B cell (primary cell): ENCODE data around the gene TBXAS1. TPM values are rescaled to one million over a fixed set of nuclear protein-coding genes. Genes with fewer than 3 reads are reported as not detected.

Experiments used
- ATAC-seq: fragments of 200-7000 bp; cut with Tn5 transposase; one replicate; pipeline ENCODE4 v1.10.0; 2021; ENCODE audit warnings: low read depth, mild to moderate bottlenecking, moderate number of reproducible peaks, moderate library complexity
- CTCF ChIA-PET: fragments of 350-600 bp; sonication (Branson Sonifier 250); formaldehyde crosslinking; loops from one replicate; lab custom pipeline; 2021; ENCODE audit warnings: antibody characterized with exemption, inconsistent platforms; lab: Charles Lee
- POLR2A ChIA-PET: fragments of 350-600 bp; sonication (Branson Sonifier 250); formaldehyde crosslinking; loops from one replicate; lab custom pipeline; 2021; ENCODE audit warnings: antibody characterized with exemption; lab: Charles Lee
- DNase-seq: peaks from one replicate; pipeline ENCODE4 v3.0.0; 2013
- H2AFZ ChIP-seq: 2 replicates; pipeline ENCODE4 v1.6.1; 2012; ENCODE audit warnings: mild to moderate bottlenecking, low read depth, low read length; ENCODE audit not compliant: insufficient read depth, poor library complexity, severe bottlenecking
- H3K27ac ChIP-seq, 2 donors: 1 replicate in 1 of 2; 2 replicates in 1 of 2; pipeline ENCODE4 v1.5.1; 2012 to 2013; ENCODE audit warnings: low read length in 2 of 2, mild to moderate bottlenecking in 2 of 2, moderate library complexity in 1 of 2
- H3K27me3 ChIP-seq, 4 experiments: fragments of 200-600 bp in 1 of 4; sonication (generic) in 1 of 4; replicated peaks in 1 of 4; 1 replicate in 2 of 4; 2 replicates in 2 of 4; pipeline versions ENCODE4 v1.6.1 to v1.7.0; 2013 to 2016; ENCODE audit warnings: low read length in 3 of 4, mild to moderate bottlenecking in 2 of 4, mixed read lengths in 1 of 4, moderate library complexity in 1 of 4; ENCODE audit not compliant: insufficient read depth in 4 of 4, control insufficient read depth in 3 of 4; ENCODE audit errors: control extremely low read depth in 1 of 4
- H3K36me3 ChIP-seq, 2 experiments: replicated peaks in 1 of 2; 1 replicate in 1 of 2; 2 replicates in 1 of 2; pipeline versions ENCODE4 v1.6.1 to v1.7.1; 2013; ENCODE audit warnings: low read length in 1 of 2; ENCODE audit not compliant: insufficient read depth in 2 of 2, control insufficient read depth in 1 of 2; ENCODE audit errors: control extremely low read depth in 1 of 2, extremely low read depth in 1 of 2
- H3K4me1 ChIP-seq, 2 donors: fragments of 200-600 bp in 1 of 2; sonication (generic) in 1 of 2; 1 replicate in 1 of 2; 2 replicates in 1 of 2; pipeline versions ENCODE4 v1.5.1 to v1.6.1; 2013 to 2017; ENCODE audit warnings: low read length in 2 of 2; ENCODE audit not compliant: control insufficient read depth in 2 of 2, insufficient read depth in 2 of 2
- H3K4me2 ChIP-seq: replicated peaks from 2 replicates; pipeline ENCODE3; 2012; ENCODE audit warnings: mild to moderate bottlenecking, low read depth, low read length; ENCODE audit not compliant: poor library complexity, severe bottlenecking
- H3K4me3 ChIP-seq, 5 experiments: fragments of 200-600 bp in 1 of 5; sonication (generic) in 1 of 5; 1 replicate in 3 of 5; 2 replicates in 2 of 5; pipeline versions ENCODE4 v1.5.1 to v1.7.0; 2011 to 2016; ENCODE audit warnings: low read length in 4 of 5, mild to moderate bottlenecking in 4 of 5, low read depth in 2 of 5, control low read depth in 1 of 5, moderate library complexity in 1 of 5; ENCODE audit not compliant: insufficient read depth in 1 of 5; ENCODE audit errors: control extremely low read depth in 1 of 5, extremely low read depth in 1 of 5
- H3K79me2 ChIP-seq: fragments of 200-600 bp; sonication (generic); one replicate; pipeline ENCODE4 v1.6.0; 2016; ENCODE audit warnings: low read length; ENCODE audit not compliant: control insufficient read depth, insufficient read depth
- H3K9ac ChIP-seq: fragments of 200-600 bp; sonication (generic); 2 replicates; pipeline ENCODE4 v1.6.1; 2017; ENCODE audit warnings: mild to moderate bottlenecking, low read length, moderate library complexity
- H3K9me3 ChIP-seq, 3 donors: one replicate each; pipeline versions ENCODE4 v1.6.1 to v1.7.1; 2013; ENCODE audit warnings: low read length in 2 of 3; ENCODE audit not compliant: control insufficient read depth in 2 of 3, insufficient read depth in 1 of 3; ENCODE audit errors: control extremely low read depth in 1 of 3
- H4K20me1 ChIP-seq: 2 replicates; pipeline ENCODE4 v1.6.0; 2012; ENCODE audit warnings: mild to moderate bottlenecking, low read length; ENCODE audit not compliant: insufficient read depth, control insufficient read depth, poor library complexity, severe bottlenecking
- H3K27ac Mint-ChIP-seq: one replicate; pipeline ENCODE4 v1.8.0; 2021; ENCODE audit warnings: mixed read lengths
- H3K27me3 Mint-ChIP-seq: one replicate; pipeline ENCODE4 v1.8.0; 2021; ENCODE audit warnings: mixed read lengths
- H3K4me1 Mint-ChIP-seq: one replicate; pipeline ENCODE4 v1.8.0; 2021; ENCODE audit warnings: mixed read lengths
- H3K4me3 Mint-ChIP-seq: one replicate; pipeline ENCODE4 v1.8.0; 2021; ENCODE audit warnings: mixed read lengths
- H3K9me3 Mint-ChIP-seq: one replicate; pipeline ENCODE4 v1.8.0; 2022; ENCODE audit warnings: mixed read lengths; ENCODE audit not compliant: insufficient read depth
- CTCF ChIP-seq: fragments of 200-600 bp; IDR thresholded peaks from one replicate; pipeline ENCODE4 v1.8.0; 2022; ENCODE audit warnings: antibody characterized with exemption, mild to moderate bottlenecking
- EZH2 ChIP-seq: IDR thresholded peaks from 2 replicates; pipeline ENCODE4 v1.6.1; 2012; ENCODE audit warnings: borderline replicate concordance, low read depth, mild to moderate bottlenecking, moderate library complexity, low read length; ENCODE audit not compliant: insufficient read depth, poor library complexity, severe bottlenecking
- WGBS: methylation state at CpG from one replicate; pipeline ENCODE4 v1.1.5; 2013; ENCODE audit warnings: missing lambda C conversion rate; ENCODE audit not compliant: insufficient coverage; 5-methylcytosine and 5-hydroxymethylcytosine counted together
- intact Hi-C: fragments of 100-400 bp; cut with micrococcal nuclease; formaldehyde crosslinking; loops from one replicate; pipeline ENCODE4 v1.10.0; 2022
- polyA plus RNA-seq: library from polyadenylated mRNA; depleted of rRNA; stranded (reverse); fragments of >200 nt; gene quantifications from 2 replicates; pipeline ENCODE4 v1.2.3, GENCODE V29; 2012
- total RNA-seq, 2 donors: library from RNA; stranded (reverse); fragments of 120-200 nt in 1 of 2; gene quantifications; 1 replicate in 1 of 2; 2 replicates in 1 of 2; pipeline versions ENCODE4 v1.2.3 to v1.2.4, GENCODE V29; 2013 to 2022

The TBXAS1 gene
- total and polyA plus RNA-seq, 2 donors (not counting 1 experiment from before 2014, with no cell fraction given), result 8.1 to 21.0 TPM

- Histone ChIP-seq H3K9ac (no peak overlapping the region), H3K4me2 (no peak overlapping the region), H3K27me3 (no peaks in the 10 kb centered on the region), H3K4me3 (no peak overlapping the region), H4K20me1 (peaks cover 61% of the 10 kb centered on the region), H3K9me3 (no peaks in the 10 kb centered on the region), H2AFZ (no peak overlapping the region), H3K79me2 (peaks cover 65% of the 10 kb centered on the region), H3K4me1 (peaks cover 0 to 3% of the 10 kb centered on the region in 2 donors), H3K36me3 (peaks cover 2 to 77% of the 10 kb centered on the region in 2 experiments), H3K27ac (no peak overlapping the region)
- no peak overlapping the region for H3K4me3 Mint-ChIP-seq
- no peaks in the 10 kb centered on the region for H3K9me3 Mint-ChIP-seq
- no peak for TF ChIP-seq EZH2
- TF ChIP-seq CTCF, result no peak
- intact Hi-C loops, result no loop called here
- ChIA-PET CTCF (interaction anchor here (1.7 kb wide), 1 partner anchor 398 kb away, joined by 5 read pairs; no protein-coding TSS in a partner anchor), POLR2A (no interaction called here)
- DNase-seq, result no peak
- no peak overlapping the region for H3K27ac Mint-ChIP-seq
- ATAC-seq, result no peak
- peaks cover 3% of the 10 kb centered on the region for H3K4me1 Mint-ChIP-seq
- no peaks in the 10 kb centered on the region for H3K27me3 Mint-ChIP-seq
- WGBS, result 97% methylated on average over 4 of the region's 6 CpGs
Measured at GRCh38 chr7:140045697-140046096, 216.6 kb downstream of the TBXAS1 start.

- Histone ChIP-seq H3K4me3 (no peak overlapping the region), H3K79me2 (peaks cover 67% of the 10 kb centered on the region), H3K9me3 (no peaks in the 10 kb centered on the region), H3K27me3 (no peaks in the 10 kb centered on the region), H3K4me2 (no peak overlapping the region), H3K4me1 (peaks cover 0 to 8% of the 10 kb centered on the region in 2 donors), H3K9ac (no peak overlapping the region), H3K36me3 (peaks cover 2 to 63% of the 10 kb centered on the region in 2 experiments), H2AFZ (no peak overlapping the region), H4K20me1 (peaks cover 51% of the 10 kb centered on the region), H3K27ac (no peak overlapping the region)
- Mint-ChIP-seq H3K4me3 (no peak overlapping the region), H3K27ac (no peak overlapping the region), H3K9me3 (no peaks in the 10 kb centered on the region), H3K4me1 (peaks cover 9% of the 10 kb centered on the region), H3K27me3 (no peaks in the 10 kb centered on the region)
- intact Hi-C loops, result no loop called here
- ChIA-PET POLR2A (no interaction called here), CTCF (no interaction called here)
- no peak for ATAC-seq
- WGBS, result 100% methylated on average over 3 of the region's 3 CpGs
- DNase-seq, result no peak
- TF ChIP-seq EZH2 (no peak), CTCF (no peak)
Measured at GRCh38 chr7:140047197-140047596, 218.1 kb downstream of the TBXAS1 start.
